Neural progenitor cell (in vitro differentiated cells): Measurements from ENCODE around the gene SUCO. TPM values are rescaled to one million over a fixed set of nuclear protein-coding genes. Genes with fewer than 3 reads are reported as not detected.

Experiments used
- DNase-seq: peaks from one replicate; pipeline ENCODE4 v3.0.0-alpha.2; 2016; ENCODE audit warnings: low spot score
- H2AFZ ChIP-seq: fragments of 200-600 bp; sonication (generic); replicated peaks from 2 replicates; pipeline ENCODE4 v1.6.1; 2016; ENCODE audit warnings: antibody characterized with exemption
- H3F3A ChIP-seq: fragments of 200-600 bp; sonication (generic); 2 replicates; pipeline ENCODE4 v1.6.1; 2016; ENCODE audit warnings: antibody characterized with exemption, low read depth
- H3K27ac ChIP-seq: fragments of 200-600 bp; sonication (generic); 2 replicates; pipeline ENCODE4 v1.5.1; 2016; ENCODE audit warnings: mild to moderate bottlenecking
- H3K27me3 ChIP-seq: fragments of 200-600 bp; sonication (generic); 2 replicates; pipeline ENCODE4 v1.6.1; 2016; ENCODE audit warnings: mild to moderate bottlenecking, moderate library complexity
- H3K36me3 ChIP-seq: fragments of 200-600 bp; sonication (generic); 2 replicates; pipeline ENCODE4 v1.5.1; 2016
- H3K4me1 ChIP-seq: fragments of 200-600 bp; sonication (generic); 2 replicates; pipeline ENCODE4 v1.6.1; 2016; ENCODE audit warnings: mixed run types
- H3K4me2 ChIP-seq: fragments of 200-600 bp; sonication (generic); 2 replicates; pipeline ENCODE4 v1.6.1; 2016
- H3K4me3 ChIP-seq: fragments of 200-600 bp; sonication (generic); 2 replicates; pipeline ENCODE4 v1.5.1; 2016
- H3K79me2 ChIP-seq: fragments of 200-600 bp; sonication (generic); 2 replicates; pipeline ENCODE4 v1.6.1; 2016; ENCODE audit warnings: low read depth
- H3K9ac ChIP-seq: fragments of 200-600 bp; sonication (generic); 2 replicates; pipeline ENCODE4 v1.6.1; 2016
- H3K9me3 ChIP-seq: fragments of 200-600 bp; sonication (generic); 2 replicates; pipeline ENCODE4 v1.5.1; 2016; ENCODE audit warnings: low read depth
- H4K20me1 ChIP-seq: fragments of 200-600 bp; sonication (generic); 2 replicates; pipeline ENCODE4 v1.6.1; 2016; ENCODE audit warnings: low read depth
- H3K27ac Mint-ChIP-seq: 3 replicates; pipeline ENCODE4 v1.8.0; 2021; ENCODE audit warnings: mixed read lengths
- H3K27me3 Mint-ChIP-seq: 2 replicates; pipeline ENCODE4 v1.8.0; 2022; ENCODE audit warnings: low read depth, mild to moderate bottlenecking, inconsistent platforms, moderate library complexity, mixed read lengths; ENCODE audit not compliant: insufficient read depth
- H3K36me3 Mint-ChIP-seq: 3 replicates; pipeline ENCODE4 v1.8.0; 2021; ENCODE audit warnings: mixed read lengths
- H3K4me1 Mint-ChIP-seq: 3 replicates; pipeline ENCODE4 v1.8.0; 2021; ENCODE audit warnings: mixed read lengths
- H3K4me3 Mint-ChIP-seq: 3 replicates; pipeline ENCODE4 v1.8.0; 2021; ENCODE audit warnings: mild to moderate bottlenecking, moderate library complexity, mixed read lengths
- H3K9me3 Mint-ChIP-seq: 3 replicates; pipeline ENCODE4 v1.8.0; 2020; ENCODE audit warnings: mixed read lengths
- EZH2 ChIP-seq: fragments of 200-600 bp; sonication (generic); IDR thresholded peaks from 2 replicates; pipeline ENCODE4 v1.6.1; 2017; ENCODE audit warnings: antibody characterized with exemption, mild to moderate bottlenecking, moderate library complexity
- EZH2phosphoT487 ChIP-seq: fragments of 200-600 bp; sonication (generic); IDR thresholded peaks from 2 replicates; pipeline ENCODE4 v1.6.1; 2017; ENCODE audit warnings: antibody characterized with exemption
- total RNA-seq: library from RNA; depleted of rRNA; stranded (reverse); fragments of >200 nt; gene quantifications from 2 replicates; pipeline ENCODE4 v1.2.3, GENCODE V29; 2015; ENCODE audit warnings: low replicate concordance
- TF ChIP-seq, protein P1 (sequence below): fragments of 200-600 bp; sonication (generic); IDR thresholded peaks from 2 replicates; pipeline ENCODE4 v1.5.1; 2017; ENCODE audit warnings: antibody characterized with exemption, mild to moderate bottlenecking

SUCO gene
- total RNA-seq, 1 donor from 2014 or later, result 109 TPM

DNA sequence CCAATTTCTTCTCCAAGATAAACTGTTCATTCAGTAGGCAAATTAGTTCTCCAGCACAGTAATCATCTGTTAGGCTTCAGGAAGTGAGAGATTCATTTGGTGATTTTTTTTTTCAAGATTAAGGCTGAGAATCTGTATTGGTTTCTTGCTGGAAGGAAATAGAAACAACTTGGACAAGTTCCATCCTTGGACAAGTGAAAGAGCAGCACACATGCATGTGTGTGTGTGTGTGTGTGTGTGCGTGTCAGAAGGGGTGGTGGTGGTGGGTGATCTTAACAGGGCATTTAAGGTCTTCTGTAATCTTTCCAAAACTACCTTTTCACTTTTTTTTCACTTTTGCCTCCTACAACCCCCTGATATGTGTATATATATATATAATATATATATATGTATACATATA lies 15.9 kb upstream of the SUCO start:
- Histone ChIP-seq H3K4me2 (no peak overlapping the region), H3K27me3 (no peaks in the 10 kb centered on the region), H3K9me3 (no peaks in the 10 kb centered on the region), H4K20me1 (no peaks in the 10 kb centered on the region), H3K27ac (no peak overlapping the region), H3K36me3 (no peaks in the 10 kb centered on the region), H3K79me2 (no peaks in the 10 kb centered on the region), H3K9ac (no peak overlapping the region), H3K4me1 (no peaks in the 10 kb centered on the region), H3K4me3 (no peak overlapping the region), H3F3A (no peaks in the 10 kb centered on the region), H2AFZ (no peak overlapping the region)
- Mint-ChIP-seq H3K27ac (no peak overlapping the region), H3K36me3 (no peaks in the 10 kb centered on the region), H3K4me1 (no peaks in the 10 kb centered on the region), H3K9me3 (no peaks in the 10 kb centered on the region), H3K27me3 (no peaks in the 10 kb centered on the region), H3K4me3 (no peak overlapping the region)
- no peak for DNase-seq
- TF ChIP-seq, protein P1, sequence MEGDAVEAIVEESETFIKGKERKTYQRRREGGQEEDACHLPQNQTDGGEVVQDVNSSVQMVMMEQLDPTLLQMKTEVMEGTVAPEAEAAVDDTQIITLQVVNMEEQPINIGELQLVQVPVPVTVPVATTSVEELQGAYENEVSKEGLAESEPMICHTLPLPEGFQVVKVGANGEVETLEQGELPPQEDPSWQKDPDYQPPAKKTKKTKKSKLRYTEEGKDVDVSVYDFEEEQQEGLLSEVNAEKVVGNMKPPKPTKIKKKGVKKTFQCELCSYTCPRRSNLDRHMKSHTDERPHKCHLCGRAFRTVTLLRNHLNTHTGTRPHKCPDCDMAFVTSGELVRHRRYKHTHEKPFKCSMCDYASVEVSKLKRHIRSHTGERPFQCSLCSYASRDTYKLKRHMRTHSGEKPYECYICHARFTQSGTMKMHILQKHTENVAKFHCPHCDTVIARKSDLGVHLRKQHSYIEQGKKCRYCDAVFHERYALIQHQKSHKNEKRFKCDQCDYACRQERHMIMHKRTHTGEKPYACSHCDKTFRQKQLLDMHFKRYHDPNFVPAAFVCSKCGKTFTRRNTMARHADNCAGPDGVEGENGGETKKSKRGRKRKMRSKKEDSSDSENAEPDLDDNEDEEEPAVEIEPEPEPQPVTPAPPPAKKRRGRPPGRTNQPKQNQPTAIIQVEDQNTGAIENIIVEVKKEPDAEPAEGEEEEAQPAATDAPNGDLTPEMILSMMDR, result no peak
- TF ChIP-seq EZH2 (no peak), EZH2phosphoT487 (no peak)

DNA sequence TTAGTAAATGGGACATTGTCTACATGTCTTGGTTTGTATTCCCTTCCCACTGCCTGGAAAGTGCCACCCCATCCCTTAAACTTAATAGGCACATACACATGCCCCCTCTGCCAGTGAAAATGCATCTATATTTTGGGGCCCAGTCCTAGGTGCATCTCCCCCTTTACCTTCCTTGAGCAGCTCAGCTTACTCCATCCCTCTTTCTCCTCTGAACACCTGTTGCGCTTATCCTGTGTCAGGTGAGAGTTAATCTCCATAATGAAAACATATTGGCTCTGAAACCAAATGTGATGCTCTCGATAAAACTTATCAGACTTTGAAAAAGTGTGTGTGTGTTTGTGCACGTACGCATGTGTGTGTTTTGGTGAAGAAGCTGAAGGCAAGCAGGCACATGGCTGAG lies 15.4 kb upstream of the SUCO start:
- Histone ChIP-seq H3K4me2 (no peak overlapping the region), H2AFZ (no peak overlapping the region), H3K79me2 (no peaks in the 10 kb centered on the region), H3K27ac (no peak overlapping the region), H3K27me3 (no peaks in the 10 kb centered on the region), H3K9me3 (no peaks in the 10 kb centered on the region), H4K20me1 (no peaks in the 10 kb centered on the region), H3K9ac (no peak overlapping the region), H3K4me1 (no peaks in the 10 kb centered on the region), H3K36me3 (no peaks in the 10 kb centered on the region), H3K4me3 (no peak overlapping the region), H3F3A (no peaks in the 10 kb centered on the region)
- Mint-ChIP-seq H3K4me3 (no peak overlapping the region), H3K27ac (no peak overlapping the region), H3K27me3 (no peaks in the 10 kb centered on the region), H3K36me3 (no peaks in the 10 kb centered on the region), H3K4me1 (no peaks in the 10 kb centered on the region), H3K9me3 (no peaks in the 10 kb centered on the region)
- no peak for TF ChIP-seq EZH2phosphoT487
- no peak for TF ChIP-seq EZH2
- TF ChIP-seq, protein P1, result no peak
- DNase-seq, result no peak

DNA sequence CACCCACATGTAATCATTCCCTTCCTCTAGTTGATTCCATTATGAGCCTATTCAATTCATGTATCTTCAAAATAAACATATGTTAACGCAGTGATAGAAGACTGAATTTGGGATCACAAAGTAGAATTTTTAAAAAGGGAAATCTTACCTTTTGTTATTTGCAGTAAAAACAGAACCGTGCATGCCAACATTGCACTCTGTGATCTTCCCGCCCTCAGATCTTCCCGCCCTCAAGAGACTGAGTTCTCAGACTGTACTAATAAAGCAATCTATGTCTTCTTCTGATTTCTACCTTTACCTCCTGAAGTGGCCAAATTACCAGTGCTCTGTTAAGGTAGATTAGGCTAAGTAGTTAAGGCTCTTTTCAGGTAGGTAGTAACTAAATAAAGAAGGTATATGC lies 3.6 kb upstream of the SUCO start:
- no peak for DNase-seq
- Mint-ChIP-seq H3K36me3 (no peaks in the 10 kb centered on the region), H3K9me3 (no peaks in the 10 kb centered on the region), H3K27ac (no peak overlapping the region), H3K4me1 (peaks cover 9% of the 10 kb centered on the region), H3K27me3 (no peaks in the 10 kb centered on the region), H3K4me3 (no peak overlapping the region)
- H2AFZ ChIP-seq, result no peak overlapping the region
- TF ChIP-seq EZH2phosphoT487 (no peak), EZH2 (no peak)
- TF ChIP-seq, protein P1, result no peak
- H3F3A ChIP-seq, result peaks cover 10% of the 10 kb centered on the region
- H3K79me2 ChIP-seq, result peaks cover 12% of the 10 kb centered on the region
- H3K4me2 ChIP-seq, result no peak overlapping the region
- no peak overlapping the region for H3K4me3 ChIP-seq
- H3K27ac ChIP-seq, result no peak overlapping the region
- no peaks in the 10 kb centered on the region for H3K36me3 ChIP-seq
- peaks cover 6% of the 10 kb centered on the region for H3K4me1 ChIP-seq
- H3K9me3 ChIP-seq, result no peaks in the 10 kb centered on the region
- H3K9ac ChIP-seq, result no peak overlapping the region
- peaks cover 20% of the 10 kb centered on the region for H3K27me3 ChIP-seq
- peaks cover 7% of the 10 kb centered on the region for H4K20me1 ChIP-seq
